Brain microvascular endothelial cell (primary cell): ENCODE data around the gene PTAFR.

ENCODE experiments used
- DNase-seq: peaks from one replicate; pipeline ENCODE4 v3.0.0-alpha.2; 2020
- H3K27ac ChIP-seq: fragments of 250-450 bp; sonication (Bioruptor Pico); 2 replicates; pipeline ENCODE4 v1.5.1; 2020; ENCODE audit warnings: mild to moderate bottlenecking, moderate library complexity
- H3K27me3 ChIP-seq: fragments of 250-450 bp; sonication (Bioruptor Pico); replicated peaks from 2 replicates; pipeline ENCODE4 v1.5.1; 2020; ENCODE audit warnings: mild to moderate bottlenecking
- H3K36me3 ChIP-seq: fragments of 250-450 bp; sonication (Bioruptor Pico); replicated peaks from 2 replicates; pipeline ENCODE4 v1.5.1; 2020; ENCODE audit warnings: mild to moderate bottlenecking
- H3K4me3 ChIP-seq: 2 replicates; pipeline ENCODE4 v1.5.1; 2011; ENCODE audit warnings: low read depth, mild to moderate bottlenecking, control low read depth, low read length, moderate library complexity
- in situ Hi-C: cut with HindIII; loops from 2 replicates; pipeline ENCODE4 v1.10.0; 2017; ENCODE audit warnings: low sequenced_read_pairs, low pct_ligation_motif_present
- TF ChIP-seq, protein P1 (sequence below): IDR thresholded peaks from 2 replicates; pipeline ENCODE4 v1.5.1; 2011; ENCODE audit warnings: low read depth, mild to moderate bottlenecking, moderate library complexity, low read length, control low read depth, inconsistent platforms; ENCODE audit errors: missing control alignments

The PTAFR gene

DNA sequence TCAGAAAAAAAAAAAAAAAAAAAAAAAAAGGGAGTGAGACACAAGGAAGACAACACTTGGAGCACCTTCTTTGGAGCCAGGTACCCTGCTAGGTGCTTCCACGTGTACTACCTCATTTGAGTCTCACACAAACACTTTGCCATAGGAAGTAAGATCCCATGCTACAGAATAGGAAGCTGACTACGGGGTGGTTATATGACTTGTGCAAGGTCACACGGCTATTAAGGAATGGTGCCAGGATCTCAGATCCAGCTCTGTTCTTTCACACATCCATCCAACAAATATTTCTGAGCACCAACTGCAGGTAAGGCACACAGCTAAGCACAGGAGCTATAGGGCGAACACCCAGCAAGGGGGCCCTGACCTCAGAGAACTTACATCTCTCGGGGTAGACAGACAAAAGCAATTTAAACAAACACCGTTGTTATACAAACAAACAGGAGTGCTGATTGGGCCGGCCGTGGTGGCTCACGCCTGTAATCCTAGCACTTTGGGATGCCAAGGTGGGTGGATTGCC is 22.4 kb downstream of the PTAFR start:
- H3K27ac ChIP-seq = no peak overlapping the region
- DNase-seq = no peak

DNA sequence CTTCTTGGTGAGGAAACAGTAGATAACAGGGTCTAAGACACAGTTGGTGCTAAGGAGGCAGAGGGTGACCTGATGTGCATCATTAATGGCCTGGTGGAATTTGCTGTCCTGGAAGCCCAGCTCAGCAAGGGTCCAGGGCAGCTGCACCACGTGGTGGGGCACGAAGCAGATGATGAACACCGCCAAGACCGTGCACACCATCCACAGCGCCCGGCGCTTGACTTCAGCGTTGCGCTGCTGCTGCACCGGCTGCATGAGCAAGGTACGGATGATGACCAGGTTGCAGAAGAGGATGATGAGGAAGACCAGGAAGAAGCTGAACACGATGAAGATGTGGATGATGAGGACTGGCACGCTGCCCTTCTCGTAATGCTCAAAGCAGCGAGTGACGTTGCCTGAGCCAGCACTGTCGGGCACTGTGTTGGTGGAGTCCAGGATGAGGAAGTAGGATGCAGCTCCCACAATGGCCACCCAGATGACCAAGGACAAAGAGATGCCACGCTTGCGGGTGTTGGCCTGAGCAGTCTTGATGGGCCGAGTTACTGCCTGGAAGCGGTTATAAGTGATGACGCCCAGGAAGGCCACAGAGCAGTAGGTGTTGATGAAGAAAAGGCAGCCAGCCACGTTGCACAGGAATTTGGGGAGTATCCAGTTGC is 26.2 kb downstream of the PTAFR start:
- Histone ChIP-seq H3K4me3 (no peak overlapping the region), H3K27ac (no peak overlapping the region), H3K27me3 (no peaks in the 10 kb centered on the region), H3K36me3 (no peaks in the 10 kb centered on the region)
- in situ Hi-C loops = no loop called here
- TF ChIP-seq, protein P1, sequence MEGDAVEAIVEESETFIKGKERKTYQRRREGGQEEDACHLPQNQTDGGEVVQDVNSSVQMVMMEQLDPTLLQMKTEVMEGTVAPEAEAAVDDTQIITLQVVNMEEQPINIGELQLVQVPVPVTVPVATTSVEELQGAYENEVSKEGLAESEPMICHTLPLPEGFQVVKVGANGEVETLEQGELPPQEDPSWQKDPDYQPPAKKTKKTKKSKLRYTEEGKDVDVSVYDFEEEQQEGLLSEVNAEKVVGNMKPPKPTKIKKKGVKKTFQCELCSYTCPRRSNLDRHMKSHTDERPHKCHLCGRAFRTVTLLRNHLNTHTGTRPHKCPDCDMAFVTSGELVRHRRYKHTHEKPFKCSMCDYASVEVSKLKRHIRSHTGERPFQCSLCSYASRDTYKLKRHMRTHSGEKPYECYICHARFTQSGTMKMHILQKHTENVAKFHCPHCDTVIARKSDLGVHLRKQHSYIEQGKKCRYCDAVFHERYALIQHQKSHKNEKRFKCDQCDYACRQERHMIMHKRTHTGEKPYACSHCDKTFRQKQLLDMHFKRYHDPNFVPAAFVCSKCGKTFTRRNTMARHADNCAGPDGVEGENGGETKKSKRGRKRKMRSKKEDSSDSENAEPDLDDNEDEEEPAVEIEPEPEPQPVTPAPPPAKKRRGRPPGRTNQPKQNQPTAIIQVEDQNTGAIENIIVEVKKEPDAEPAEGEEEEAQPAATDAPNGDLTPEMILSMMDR = no peak
- DNase-seq = no peak

More for the DNA sequence above, 22.4 kb downstream of the PTAFR start:
- Histone ChIP-seq H3K4me3 (no peak overlapping the region), H3K27me3 (no peaks in the 10 kb centered on the region), H3K36me3 (no peaks in the 10 kb centered on the region)
- in situ Hi-C loops = no loop called here
- TF ChIP-seq, protein P1 = no peak

DNA sequence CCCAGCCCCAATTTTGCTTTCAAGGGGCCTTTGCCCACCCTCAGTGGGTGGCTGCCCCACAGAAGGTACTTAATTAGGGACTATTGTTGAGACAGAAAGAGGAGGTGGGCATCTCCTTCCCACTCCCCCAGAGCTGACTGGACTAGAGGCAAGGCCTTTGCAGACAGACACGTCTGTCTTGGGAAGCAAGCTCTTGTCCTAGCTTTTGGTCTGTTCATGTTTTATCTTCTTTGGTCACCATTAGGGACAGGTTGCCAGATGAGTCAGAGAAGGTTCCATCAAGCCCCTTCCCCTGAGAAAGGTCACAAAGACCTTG is 27.7 kb downstream of the PTAFR start:
- in situ Hi-C loops = no loop called here
- TF ChIP-seq, protein P1 = no peak
- Histone ChIP-seq H3K4me3 (no peak overlapping the region), H3K27me3 (no peaks in the 10 kb centered on the region), H3K36me3 (no peaks in the 10 kb centered on the region), H3K27ac (no peak overlapping the region)
- DNase-seq = no peak

DNA sequence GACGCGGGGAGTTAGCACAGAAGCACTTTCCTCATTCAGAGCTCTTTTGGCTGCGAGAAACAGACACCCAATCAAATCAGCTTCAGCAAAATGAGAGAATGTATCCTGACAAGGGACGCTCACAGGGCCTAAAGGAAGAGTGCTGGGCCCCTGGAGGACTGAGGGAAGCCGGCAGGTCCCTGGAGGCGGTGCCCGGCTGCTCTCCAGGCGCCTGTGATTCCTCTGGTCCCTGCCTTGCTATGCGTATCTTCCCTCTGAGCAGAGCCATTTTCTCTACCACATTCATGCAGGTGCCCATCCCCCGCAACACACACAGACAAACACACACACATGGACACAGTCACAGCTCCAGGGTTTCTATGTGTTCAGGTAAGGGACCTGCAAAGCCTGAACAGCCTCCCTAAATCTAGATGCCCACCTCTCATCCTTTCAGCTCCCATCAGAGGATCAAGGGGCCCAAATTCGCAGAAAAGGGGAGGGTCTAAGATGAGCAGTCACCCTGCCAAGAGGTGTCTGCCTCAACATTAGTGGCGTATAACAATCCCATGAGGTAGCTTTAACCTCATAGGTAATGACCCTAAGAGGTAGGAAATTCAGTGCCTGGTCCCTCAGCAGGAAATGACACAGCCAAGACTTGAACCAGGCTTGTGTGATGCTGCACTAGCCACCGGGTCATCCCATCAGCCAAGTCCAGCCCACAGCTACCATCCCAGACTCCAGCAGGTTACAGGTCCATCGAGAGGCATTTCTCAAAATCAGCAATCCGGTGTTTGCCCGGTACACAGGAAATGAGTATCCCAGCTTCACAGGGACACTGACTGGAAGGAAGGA is 29.0 kb downstream of the PTAFR start:
- TF ChIP-seq, protein P1 = no peak
- no peaks in the 10 kb centered on the region for H3K27me3 ChIP-seq
- in situ Hi-C loops = no loop called here
- no peak overlapping the region for H3K27ac ChIP-seq
- DNase-seq = no peak
- no peaks in the 10 kb centered on the region for H3K36me3 ChIP-seq
- no peak overlapping the region for H3K4me3 ChIP-seq

DNA sequence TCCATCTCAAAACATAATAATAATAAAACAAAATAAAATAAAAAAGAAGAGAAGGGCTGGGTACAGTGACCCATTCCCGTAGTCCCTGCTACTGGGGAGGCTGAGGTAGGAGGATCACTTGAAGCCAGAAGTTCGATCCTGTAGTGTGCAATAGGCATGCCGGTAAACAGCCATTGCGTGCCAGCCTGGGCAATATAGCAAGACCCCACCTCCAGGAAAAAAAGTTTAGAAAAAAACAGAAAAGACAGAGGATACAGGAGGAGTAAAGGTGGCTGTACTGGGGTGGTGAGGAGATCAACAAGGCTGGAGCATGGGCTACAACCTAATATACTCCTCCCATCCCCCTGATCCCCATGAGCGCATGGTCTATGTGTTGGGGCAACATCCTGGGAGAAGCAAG is 30.8 kb downstream of the PTAFR start:
- no peaks in the 10 kb centered on the region for H3K36me3 ChIP-seq

More for the DNA sequence above, 30.8 kb downstream of the PTAFR start:
- in situ Hi-C loops = no loop called here
- no peak overlapping the region for H3K27ac ChIP-seq
- H3K27me3 ChIP-seq = no peaks in the 10 kb centered on the region
- TF ChIP-seq, protein P1 = no peak
- no peak for DNase-seq
- no peak overlapping the region for H3K4me3 ChIP-seq
